Kidney (tissue), 22 donors: ENCODE results near the gene HSPA14. TPM values are rescaled to one million over a fixed set of nuclear protein-coding genes. Genes with fewer than 3 reads are reported as not detected.

ENCODE experiments used
- DNase-seq, 5 donors: peaks; one replicate each; pipeline ENCODE4 v3.0.0-alpha.2; 2013 to 2020
- FAIRE-seq: peaks from 2 replicates; lab custom pipeline; 2012; peaks lifted over from hg19 to GRCh38; lab: Jason Lieb, UNC
- H3K27ac ChIP-seq, 2 donors: one replicate each; pipeline ENCODE4 v1.7.0; 2013; ENCODE audit warnings: low read depth in 2 of 2, low read length in 2 of 2, inconsistent platforms in 1 of 2
- H3K27me3 ChIP-seq: one replicate; pipeline ENCODE4 v1.7.1; 2013; ENCODE audit warnings: low read length, inconsistent platforms; ENCODE audit not compliant: control insufficient read depth, insufficient read depth
- H3K36me3 ChIP-seq, 3 donors: one replicate each; pipeline versions ENCODE4 v1.7.0 to v1.7.1; 2013; ENCODE audit warnings: low read length in 3 of 3, control low read depth in 1 of 3, inconsistent platforms in 1 of 3; ENCODE audit not compliant: insufficient read depth in 3 of 3, control insufficient read depth in 2 of 3
- H3K4me1 ChIP-seq, 3 donors: one replicate each; pipeline versions ENCODE4 v1.7.0 to v1.7.1; 2013; ENCODE audit warnings: low read length in 3 of 3, inconsistent platforms in 1 of 3, low read depth in 1 of 3; ENCODE audit not compliant: control insufficient read depth in 2 of 3, insufficient read depth in 2 of 3
- H3K4me3 ChIP-seq, 3 donors: one replicate each; pipeline versions ENCODE4 v1.7.0 to v1.8.1; 2013; ENCODE audit warnings: low read length in 3 of 3, control low read depth in 1 of 3, inconsistent platforms in 1 of 3
- H3K9ac ChIP-seq, 3 donors: one replicate each; pipeline versions ENCODE4 v1.7.0 to v1.7.1; 2013; ENCODE audit warnings: low read length in 3 of 3, control low read depth in 1 of 3, inconsistent platforms in 1 of 3
- H3K9me3 ChIP-seq, 3 donors: one replicate each; pipeline versions ENCODE4 v1.7.0 to v1.7.1; 2013; ENCODE audit warnings: low read length in 3 of 3, control low read depth in 1 of 3, inconsistent platforms in 1 of 3; ENCODE audit not compliant: control insufficient read depth in 2 of 3, insufficient read depth in 1 of 3
- intact Hi-C: fragments of 100-400 bp; cut with DNase I; formaldehyde crosslinking; loops from one replicate; pipeline ENCODE4 v1.11.1; 2022
- long read RNA-seq, 10 donors: library from polyadenylated mRNA in 1 of 10; unstranded in 1 of 10; transcript quantifications; one replicate each; pipeline ENCODE4 v2.0.0 and lab custom pipeline, GENCODE V29; 2021 to 2026
- polyA plus RNA-seq: library from polyadenylated mRNA; stranded (reverse); fragments of 350-450 nt; fragmentation: Illumina TruSeq; extraction: RNeasy Lipid Tissue Mini Kit (QIAGEN cat#74804); gene quantifications from one replicate; pipeline ENCODE4 v1.2.3, GENCODE V29; 2014; ENCODE audit warnings: low read depth, low replicate concordance; ENCODE audit not compliant: insufficient read depth
- total RNA-seq: library from RNA; stranded (reverse); fragmentation: NEBNext Ultra II Directional; extraction: Animal tissue kit (Norgen Biotek cat#: 25700); gene quantifications from one replicate; pipeline ENCODE4 v1.2.1, GENCODE V29; 2021
- TF ChIP-seq, protein P1 (sequence below): IDR thresholded peaks from 3 replicates; pipeline ENCODE4 v1.5.1; 2012; ENCODE audit warnings: mild to moderate bottlenecking, moderate library complexity, borderline replicate concordance; ENCODE audit not compliant: insufficient read depth; ENCODE audit errors: extremely low read depth
- donor health status: control.
- donor health status: control.
- donor health status: control.
- donor health status: control.
- donor health status: control.
- donor health status: DM: yes; HTN: yes; CAD: no.
- donor health status: Normal renal cell carcinoma (clear cell type).

Gene HSPA14, protein sequence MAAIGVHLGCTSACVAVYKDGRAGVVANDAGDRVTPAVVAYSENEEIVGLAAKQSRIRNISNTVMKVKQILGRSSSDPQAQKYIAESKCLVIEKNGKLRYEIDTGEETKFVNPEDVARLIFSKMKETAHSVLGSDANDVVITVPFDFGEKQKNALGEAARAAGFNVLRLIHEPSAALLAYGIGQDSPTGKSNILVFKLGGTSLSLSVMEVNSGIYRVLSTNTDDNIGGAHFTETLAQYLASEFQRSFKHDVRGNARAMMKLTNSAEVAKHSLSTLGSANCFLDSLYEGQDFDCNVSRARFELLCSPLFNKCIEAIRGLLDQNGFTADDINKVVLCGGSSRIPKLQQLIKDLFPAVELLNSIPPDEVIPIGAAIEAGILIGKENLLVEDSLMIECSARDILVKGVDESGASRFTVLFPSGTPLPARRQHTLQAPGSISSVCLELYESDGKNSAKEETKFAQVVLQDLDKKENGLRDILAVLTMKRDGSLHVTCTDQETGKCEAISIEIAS
- total RNA-seq (10.4 TPM), polyA plus RNA-seq (9.7 TPM)
- long read RNA-seq, donor 1, partial matches to known transcripts: 0 of 1 reads
- long read RNA-seq, donor 1, other reads (novel, unspliced or antisense): 0 of 1 reads
- long read RNA-seq, donor 2, partial matches to known transcripts: 5 of 6 reads
- long read RNA-seq, donor 2, other reads (novel, unspliced or antisense): 0 of 6 reads
- long read RNA-seq, donor 3, partial matches to known transcripts: 6 of 8 reads
- long read RNA-seq, donor 3, other reads (novel, unspliced or antisense): 0 of 8 reads
- long read RNA-seq, donor 4: 0 reads
- long read RNA-seq, donor 5: 0 reads
- long read RNA-seq, donor 6, partial matches to known transcripts: 10 of 14 reads
- long read RNA-seq, donor 6, other reads (novel, unspliced or antisense): 0 of 14 reads
- long read RNA-seq, donor 7, transcript HSPA14-201 (14 exons, 1,904 nt): major isoform, 6 of 10 reads
- long read RNA-seq, donor 7, partial matches to known transcripts: 0 of 10 reads
- long read RNA-seq, donor 7, other reads (novel, unspliced or antisense): 4 of 10 reads
- long read RNA-seq, donor 8, partial matches to known transcripts: 0 of 2 reads
- long read RNA-seq, donor 8, other reads (novel, unspliced or antisense): 0 of 2 reads
- long read RNA-seq, donor 9: 0 reads
- long read RNA-seq, donor 10, partial matches to known transcripts: 0 of 3 reads
- long read RNA-seq, donor 10, other reads (novel, unspliced or antisense): 0 of 3 reads

DNA sequence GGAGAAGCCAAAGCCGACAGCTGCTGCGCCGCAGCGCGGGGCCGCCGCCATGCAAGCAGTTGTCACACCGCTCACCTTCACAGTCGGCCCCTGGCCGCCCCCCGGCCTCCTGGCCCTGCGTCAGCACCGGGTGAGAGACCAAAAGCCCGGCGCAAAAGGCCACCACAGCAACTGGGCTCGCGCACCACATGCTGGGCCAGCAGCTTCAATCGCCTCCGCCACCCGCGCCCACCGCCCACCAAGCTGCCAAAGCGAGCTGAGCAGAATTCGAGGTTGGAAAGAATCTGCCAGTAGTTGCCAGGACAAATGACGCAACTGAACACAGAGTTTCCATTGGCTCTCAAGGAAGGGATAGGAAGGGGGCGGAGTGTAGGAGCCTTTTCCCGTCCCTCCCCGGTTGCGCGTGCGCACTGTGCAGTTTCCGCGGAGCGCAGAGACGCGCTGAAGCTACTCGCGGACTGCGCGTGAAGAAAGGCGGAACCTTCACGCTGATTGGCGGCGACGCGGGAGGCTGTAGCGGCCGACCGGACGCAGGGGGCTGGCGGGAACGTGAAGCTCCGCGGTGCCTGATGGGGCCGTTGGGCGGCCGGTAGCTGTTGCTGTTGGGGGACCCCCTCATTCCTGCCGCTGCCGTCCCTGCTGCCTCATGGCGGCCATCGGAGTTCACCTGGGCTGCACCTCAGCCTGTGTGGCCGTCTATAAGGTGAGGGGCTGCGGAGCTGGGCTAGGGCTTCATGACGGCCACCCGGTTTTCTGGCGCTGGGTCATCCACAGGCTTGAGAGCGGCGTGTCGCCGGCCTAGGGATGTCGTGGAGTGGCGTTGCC lies at the start of gene HSPA14, which contains the start of the genes CDNF and MSANTD7:
Gene HSPA14 (plus strand): TSS at position 550 of the 825 bp plus-strand sequence. CDS start 97 bp downstream, at position 647.
Gene CDNF (minus strand): TSS at position 281 of the 825 bp plus-strand sequence. CDS start 91 bp downstream, at position 190.
Gene MSANTD7 (plus strand): TSS at position 550 of the 825 bp plus-strand sequence. CDS start 3,979 bp downstream, outside the sequence.
- H3K27me3 ChIP-seq: no peaks in the 10 kb centered on the region
- peak within 1 kb of the TSS; percentile 72 to 94 (median 85) for H3K9ac ChIP-seq
- peak within 1 kb of the TSS; percentile 92 to 97 for H3K27ac ChIP-seq
- peaks cover 3 to 29% (median 20%) of the 10 kb centered on the region in 3 donors for H3K36me3 ChIP-seq
- intact Hi-C loops: no loop called here
- peaks cover 2 to 12% (median 5%) of the 10 kb centered on the region in 3 donors for H3K4me1 ChIP-seq
- TF ChIP-seq, protein P1, sequence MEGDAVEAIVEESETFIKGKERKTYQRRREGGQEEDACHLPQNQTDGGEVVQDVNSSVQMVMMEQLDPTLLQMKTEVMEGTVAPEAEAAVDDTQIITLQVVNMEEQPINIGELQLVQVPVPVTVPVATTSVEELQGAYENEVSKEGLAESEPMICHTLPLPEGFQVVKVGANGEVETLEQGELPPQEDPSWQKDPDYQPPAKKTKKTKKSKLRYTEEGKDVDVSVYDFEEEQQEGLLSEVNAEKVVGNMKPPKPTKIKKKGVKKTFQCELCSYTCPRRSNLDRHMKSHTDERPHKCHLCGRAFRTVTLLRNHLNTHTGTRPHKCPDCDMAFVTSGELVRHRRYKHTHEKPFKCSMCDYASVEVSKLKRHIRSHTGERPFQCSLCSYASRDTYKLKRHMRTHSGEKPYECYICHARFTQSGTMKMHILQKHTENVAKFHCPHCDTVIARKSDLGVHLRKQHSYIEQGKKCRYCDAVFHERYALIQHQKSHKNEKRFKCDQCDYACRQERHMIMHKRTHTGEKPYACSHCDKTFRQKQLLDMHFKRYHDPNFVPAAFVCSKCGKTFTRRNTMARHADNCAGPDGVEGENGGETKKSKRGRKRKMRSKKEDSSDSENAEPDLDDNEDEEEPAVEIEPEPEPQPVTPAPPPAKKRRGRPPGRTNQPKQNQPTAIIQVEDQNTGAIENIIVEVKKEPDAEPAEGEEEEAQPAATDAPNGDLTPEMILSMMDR: no peak
- H3K4me3 ChIP-seq: peak within 1 kb of the TSS; percentile 87 to 92 (median 91)
- FAIRE-seq (peak; percentile 91), DNase-seq (peak; percentile 99 to 100 (median 100))
- H3K9me3 ChIP-seq: no peaks in the 10 kb centered on the region

DNA sequence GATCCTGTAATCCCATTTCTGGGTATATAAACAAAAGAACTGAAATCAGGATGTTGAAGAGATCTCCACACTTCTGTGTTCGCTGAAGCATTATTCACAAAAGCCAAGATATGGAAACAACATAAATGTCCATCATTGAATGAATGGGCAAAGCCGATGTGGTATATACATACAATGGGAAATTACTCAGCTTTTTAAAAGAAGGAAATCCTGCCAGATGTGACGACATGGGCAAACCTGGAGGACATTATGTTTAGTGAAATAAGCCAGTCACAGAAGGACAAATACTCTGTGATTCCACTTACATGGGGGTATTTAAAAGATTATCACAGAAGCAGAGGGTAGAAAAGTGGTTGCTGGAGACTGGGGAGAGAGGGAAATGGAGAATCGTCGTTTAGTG lies 39.5 kb upstream of the HSPA14 start:
- TF ChIP-seq, protein P1: no peak
- DNase-seq (no peak), FAIRE-seq (no peak)
- no peak overlapping the region for H3K4me3 ChIP-seq
- H3K9ac ChIP-seq: no peak overlapping the region
- H3K27ac ChIP-seq: no peak overlapping the region
- intact Hi-C loops: no loop called here
- H3K4me1 ChIP-seq: peaks cover 0 to 4% (median 0%) of the 10 kb centered on the region in 3 donors
- H3K36me3 ChIP-seq: no peaks in the 10 kb centered on the region
- H3K27me3 ChIP-seq: no peaks in the 10 kb centered on the region
- no peaks in the 10 kb centered on the region for H3K9me3 ChIP-seq

DNA sequence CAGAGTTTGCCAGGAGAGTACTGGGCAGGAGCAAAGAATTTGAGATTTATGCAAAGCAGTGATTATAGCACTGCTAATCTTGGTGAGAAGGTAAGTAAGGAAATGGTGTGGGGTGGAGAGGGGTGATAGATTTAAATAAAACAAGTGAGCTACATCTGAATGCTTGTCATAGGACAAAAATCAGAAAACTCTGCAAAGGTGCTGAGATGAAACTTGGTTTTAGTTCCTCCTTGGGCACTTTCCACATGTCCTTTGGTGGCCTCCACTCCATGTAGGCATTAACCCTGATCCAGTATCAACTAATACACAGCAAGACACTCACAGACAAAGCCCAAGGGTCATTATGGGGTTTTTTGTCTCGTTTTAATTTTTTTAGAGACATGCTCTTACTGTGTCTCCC lies 37.7 kb upstream of the HSPA14 start:
- intact Hi-C loops: no loop called here

More for the DNA sequence above, 37.7 kb upstream of the HSPA14 start:
- no peak overlapping the region for H3K9ac ChIP-seq
- no peak overlapping the region for H3K4me3 ChIP-seq
- H3K36me3 ChIP-seq: no peaks in the 10 kb centered on the region
- DNase-seq: no peak
- TF ChIP-seq, protein P1: no peak
- H3K27me3 ChIP-seq: no peaks in the 10 kb centered on the region
- no peak for FAIRE-seq
- no peak overlapping the region for H3K27ac ChIP-seq
- H3K9me3 ChIP-seq: no peaks in the 10 kb centered on the region
- H3K4me1 ChIP-seq: peaks cover 0 to 4% (median 0%) of the 10 kb centered on the region in 3 donors
